ENCODE results near the gene FKBP2. TPM values are rescaled to one million over a fixed set of nuclear protein-coding genes. Genes with fewer than 3 reads are reported as not detected.
A peak's percentile ranks its signal among the peaks of the same experiment; 100 is the strongest.

The FKBP2 gene
- total RNA-seq, 1 experiment from 2014 or later: 57.2 TPM

GRCh38 chr11:64216879-64217278 lies 24.0 kb upstream of the FKBP2 start:
- ATAC-seq: peak; percentile 29; the same call in 1 of the 2 replicates
- Mint-ChIP-seq H3K36me3 (peaks cover 8% of the 10 kb centered on the region), H3K4me3 (no peak overlapping the region), H3K27ac (no peak overlapping the region), H3K27me3 (ENCODE audit: low read depth) (no peaks in the 10 kb centered on the region), H3K9me3 (no peaks in the 10 kb centered on the region), H3K4me1 (no peaks in the 10 kb centered on the region)
- ChIA-PET POLR2A (interaction anchor here (0.6 to 1.1 kb wide), 2 partner anchors 35 to 1281 kb away, joined by 4 to 5 read pairs; no protein-coding TSS in a partner anchor), CTCF (interaction anchor here (0.6 to 3.7 kb wide), 10 partner anchors 10 to 216 kb away, joined by 3 to 21 read pairs (median 4); partner anchors contain the start of genes FERMT3, NUDT22, STIP1 and TRPT1)
- no peak for TF ChIP-seq JUN (CRISPR knock-in tag; IDR thresholded peaks at IDR 0.05)
- TF ChIP-seq ZNF138 (CRISPR knock-in tag; conservative IDR thresholded peaks at IDR 0.05): no peak
- TF ChIP-seq SMAD4 (CRISPR knock-in tag; IDR thresholded peaks at IDR 0.05): no peak
- TF ChIP-seq NR3C1 (CRISPR knock-in tag; conservative IDR thresholded peaks at IDR 0.05; ENCODE audit: low read depth): no peak
- no peak for TF ChIP-seq SP1 (CRISPR knock-in tag; conservative IDR thresholded peaks at IDR 0.05)
- TF ChIP-seq, protein P1, sequence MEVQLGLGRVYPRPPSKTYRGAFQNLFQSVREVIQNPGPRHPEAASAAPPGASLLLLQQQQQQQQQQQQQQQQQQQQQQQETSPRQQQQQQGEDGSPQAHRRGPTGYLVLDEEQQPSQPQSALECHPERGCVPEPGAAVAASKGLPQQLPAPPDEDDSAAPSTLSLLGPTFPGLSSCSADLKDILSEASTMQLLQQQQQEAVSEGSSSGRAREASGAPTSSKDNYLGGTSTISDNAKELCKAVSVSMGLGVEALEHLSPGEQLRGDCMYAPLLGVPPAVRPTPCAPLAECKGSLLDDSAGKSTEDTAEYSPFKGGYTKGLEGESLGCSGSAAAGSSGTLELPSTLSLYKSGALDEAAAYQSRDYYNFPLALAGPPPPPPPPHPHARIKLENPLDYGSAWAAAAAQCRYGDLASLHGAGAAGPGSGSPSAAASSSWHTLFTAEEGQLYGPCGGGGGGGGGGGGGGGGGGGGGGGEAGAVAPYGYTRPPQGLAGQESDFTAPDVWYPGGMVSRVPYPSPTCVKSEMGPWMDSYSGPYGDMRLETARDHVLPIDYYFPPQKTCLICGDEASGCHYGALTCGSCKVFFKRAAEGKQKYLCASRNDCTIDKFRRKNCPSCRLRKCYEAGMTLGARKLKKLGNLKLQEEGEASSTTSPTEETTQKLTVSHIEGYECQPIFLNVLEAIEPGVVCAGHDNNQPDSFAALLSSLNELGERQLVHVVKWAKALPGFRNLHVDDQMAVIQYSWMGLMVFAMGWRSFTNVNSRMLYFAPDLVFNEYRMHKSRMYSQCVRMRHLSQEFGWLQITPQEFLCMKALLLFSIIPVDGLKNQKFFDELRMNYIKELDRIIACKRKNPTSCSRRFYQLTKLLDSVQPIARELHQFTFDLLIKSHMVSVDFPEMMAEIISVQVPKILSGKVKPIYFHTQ (CRISPR knock-in tag; IDR thresholded peaks at IDR 0.05): no peak
- DNase-seq (ENCODE audit: low spot score): no peak

GRCh38 chr11:64218628-64219353 lies 22.1 kb upstream of the FKBP2 start:
- Mint-ChIP-seq H3K27me3 (ENCODE audit: low read depth) (no peaks in the 10 kb centered on the region), H3K36me3 (peaks cover 8% of the 10 kb centered on the region), H3K4me1 (no peaks in the 10 kb centered on the region), H3K4me3 (no peak overlapping the region), H3K9me3 (no peaks in the 10 kb centered on the region), H3K27ac (no peak overlapping the region)
- CTCF ChIA-PET: interaction anchor here (2.6 to 3.7 kb wide), 2 partner anchors 8 to 14 kb away, joined by 16 to 21 read pairs; partner anchors contain the start of genes NUDT22 and TRPT1
- ATAC-seq (no peak), DNase-seq (ENCODE audit: low spot score) (no peak)
- TF ChIP-seq ZNF219 (CRISPR knock-in tag; IDR thresholded peaks at IDR 0.05; ENCODE audit: borderline replicate concordance) (no peak), ZNF263 (CRISPR knock-in tag; IDR thresholded peaks at IDR 0.05; ENCODE audit: low read depth) (no peak), ZMAT4 (CRISPR knock-in tag; IDR thresholded peaks at IDR 0.05) (no peak), ZNF416 (CRISPR knock-in tag; IDR thresholded peaks at IDR 0.05) (no peak), CREM (CRISPR knock-in tag; IDR thresholded peaks at IDR 0.05) (no peak), PRRX2 (CRISPR knock-in tag; IDR thresholded peaks at IDR 0.05) (no peak), ZNF281 (CRISPR knock-in tag; IDR thresholded peaks at IDR 0.05) (no peak), GTF2I (CRISPR knock-in tag; conservative IDR thresholded peaks at IDR 0.05) (no peak), NFYB (CRISPR knock-in tag; conservative IDR thresholded peaks at IDR 0.05; ENCODE audit: low read depth) (no peak), CTCF (IDR thresholded peaks at IDR 0.05) (no peak), ZNF121 (CRISPR knock-in tag; IDR thresholded peaks at IDR 0.05) (no peak)
- TF ChIP-seq, protein P2, sequence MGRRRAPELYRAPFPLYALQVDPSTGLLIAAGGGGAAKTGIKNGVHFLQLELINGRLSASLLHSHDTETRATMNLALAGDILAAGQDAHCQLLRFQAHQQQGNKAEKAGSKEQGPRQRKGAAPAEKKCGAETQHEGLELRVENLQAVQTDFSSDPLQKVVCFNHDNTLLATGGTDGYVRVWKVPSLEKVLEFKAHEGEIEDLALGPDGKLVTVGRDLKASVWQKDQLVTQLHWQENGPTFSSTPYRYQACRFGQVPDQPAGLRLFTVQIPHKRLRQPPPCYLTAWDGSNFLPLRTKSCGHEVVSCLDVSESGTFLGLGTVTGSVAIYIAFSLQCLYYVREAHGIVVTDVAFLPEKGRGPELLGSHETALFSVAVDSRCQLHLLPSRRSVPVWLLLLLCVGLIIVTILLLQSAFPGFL (CRISPR knock-in tag; IDR thresholded peaks at IDR 0.05; ENCODE audit: borderline replicate concordance): no peak
- POLR2A ChIA-PET: interaction anchor here (1.2 kb wide), 1 partner anchor 12 kb away, joined by 4 read pairs; the partner anchor contains the start of gene FERMT3

Measured in WTC11 (cell line).